GM23338 (cell line): Measurements from ENCODE around the gene HPS5.

Source experiments
- EZH2phosphoT487 ChIP-seq: fragments of 200-600 bp; sonication (generic); IDR thresholded peaks from one replicate; pipeline ENCODE4 v1.8.1; 2018; ENCODE audit warnings: antibody characterized with exemption; ENCODE audit not compliant: unreplicated experiment
- TF ChIP-seq, protein P1 (sequence below), 2 experiments: fragments of 200-600 bp in 1 of 2; sonication (generic) in 1 of 2; conservative IDR thresholded peaks; 2 replicates each; pipeline versions ENCODE4 v1.5.1 to v1.6.1; 2016 to 2017; ENCODE audit warnings: antibody characterized with exemption in 2 of 2, low read depth in 2 of 2, mild to moderate bottlenecking in 2 of 2, moderate library complexity in 1 of 2

DNA sequence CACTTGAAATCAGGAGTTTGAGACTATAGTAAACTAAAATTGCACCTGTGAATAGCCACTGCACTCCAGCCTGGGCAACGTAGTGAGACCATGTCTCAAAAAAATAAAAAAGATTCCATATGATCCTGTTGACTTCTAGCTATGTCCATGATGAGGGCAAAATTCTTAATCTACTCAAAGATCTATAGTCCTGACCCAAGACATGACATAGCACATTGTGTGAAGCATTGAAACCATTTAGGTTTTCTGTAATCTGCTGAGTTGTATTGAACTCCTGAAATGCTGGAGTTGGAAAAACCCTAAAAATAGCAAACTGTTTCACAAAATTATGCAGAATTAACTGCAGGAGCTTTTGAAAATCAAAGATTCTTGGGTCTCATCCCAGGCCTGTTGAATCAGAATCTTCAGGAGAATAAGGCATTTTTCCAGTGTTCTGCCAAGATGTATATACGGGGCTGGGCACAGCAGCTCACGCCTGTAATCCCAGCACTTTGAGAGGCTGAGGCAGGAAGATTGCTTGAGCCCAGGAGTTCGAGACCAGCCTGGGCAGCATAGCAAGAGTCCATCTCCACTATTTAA lies 42.6 kb upstream of the HPS5 start:
- TF ChIP-seq EZH2phosphoT487 = no peak
- TF ChIP-seq, protein P1, sequence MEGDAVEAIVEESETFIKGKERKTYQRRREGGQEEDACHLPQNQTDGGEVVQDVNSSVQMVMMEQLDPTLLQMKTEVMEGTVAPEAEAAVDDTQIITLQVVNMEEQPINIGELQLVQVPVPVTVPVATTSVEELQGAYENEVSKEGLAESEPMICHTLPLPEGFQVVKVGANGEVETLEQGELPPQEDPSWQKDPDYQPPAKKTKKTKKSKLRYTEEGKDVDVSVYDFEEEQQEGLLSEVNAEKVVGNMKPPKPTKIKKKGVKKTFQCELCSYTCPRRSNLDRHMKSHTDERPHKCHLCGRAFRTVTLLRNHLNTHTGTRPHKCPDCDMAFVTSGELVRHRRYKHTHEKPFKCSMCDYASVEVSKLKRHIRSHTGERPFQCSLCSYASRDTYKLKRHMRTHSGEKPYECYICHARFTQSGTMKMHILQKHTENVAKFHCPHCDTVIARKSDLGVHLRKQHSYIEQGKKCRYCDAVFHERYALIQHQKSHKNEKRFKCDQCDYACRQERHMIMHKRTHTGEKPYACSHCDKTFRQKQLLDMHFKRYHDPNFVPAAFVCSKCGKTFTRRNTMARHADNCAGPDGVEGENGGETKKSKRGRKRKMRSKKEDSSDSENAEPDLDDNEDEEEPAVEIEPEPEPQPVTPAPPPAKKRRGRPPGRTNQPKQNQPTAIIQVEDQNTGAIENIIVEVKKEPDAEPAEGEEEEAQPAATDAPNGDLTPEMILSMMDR (conservative IDR thresholded peaks at IDR 0.05; ENCODE audit: low read depth in 2 of 2) = no peak
